Measurements from ENCODE around the gene FRMD4A.

DNA sequence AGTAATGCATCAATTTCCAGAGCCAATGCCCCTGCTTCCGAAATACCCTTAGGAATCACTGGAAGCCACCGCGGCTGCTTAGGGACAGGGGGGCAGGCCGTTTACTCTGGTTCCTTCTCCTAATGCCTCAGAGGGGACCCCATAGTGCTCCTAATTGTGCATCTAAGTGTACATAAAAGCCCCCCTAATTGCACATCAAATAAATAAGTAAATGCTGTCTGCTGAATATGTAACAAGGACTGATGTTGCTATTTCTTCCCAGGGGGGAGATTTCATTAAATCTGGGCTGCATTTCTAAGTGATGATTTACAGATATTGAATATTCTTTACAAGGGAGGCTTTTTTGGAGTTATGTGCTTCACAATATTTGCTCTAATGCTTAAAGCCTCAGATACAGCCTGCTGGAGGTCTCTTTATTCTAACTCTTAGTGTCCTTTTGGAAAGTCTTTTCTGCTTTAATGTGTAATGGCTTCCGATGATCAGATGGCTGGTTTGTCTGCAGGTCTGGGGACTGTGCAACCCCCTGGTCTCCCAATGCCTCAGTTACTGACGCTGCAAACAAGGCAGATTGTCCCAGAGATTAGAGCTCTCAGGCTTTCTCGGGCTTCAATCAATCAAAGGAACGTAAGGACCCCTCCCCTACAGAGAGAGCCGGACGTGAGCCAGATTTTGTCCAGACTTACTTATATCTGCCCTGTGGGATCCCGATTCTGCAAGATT, 601.0 kb downstream of the FRMD4A start:
- TF ChIP-seq POLR2AphosphoS5 (IDR thresholded peaks at IDR 0.05; ENCODE audit: low read depth, low read length): no peak
- TF ChIP-seq, protein P1, sequence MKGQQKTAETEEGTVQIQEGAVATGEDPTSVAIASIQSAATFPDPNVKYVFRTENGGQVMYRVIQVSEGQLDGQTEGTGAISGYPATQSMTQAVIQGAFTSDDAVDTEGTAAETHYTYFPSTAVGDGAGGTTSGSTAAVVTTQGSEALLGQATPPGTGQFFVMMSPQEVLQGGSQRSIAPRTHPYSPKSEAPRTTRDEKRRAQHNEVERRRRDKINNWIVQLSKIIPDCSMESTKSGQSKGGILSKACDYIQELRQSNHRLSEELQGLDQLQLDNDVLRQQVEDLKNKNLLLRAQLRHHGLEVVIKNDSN (IDR thresholded peaks at IDR 0.05; ENCODE audit: borderline replicate concordance, low read depth): no peak
